ENCODE measurements around the gene CHRNE.

GRCh38 chr17:4887581-4887980 is 15.3 kb downstream of the CHRNE start:
- TF ChIP-seq, protein P1, sequence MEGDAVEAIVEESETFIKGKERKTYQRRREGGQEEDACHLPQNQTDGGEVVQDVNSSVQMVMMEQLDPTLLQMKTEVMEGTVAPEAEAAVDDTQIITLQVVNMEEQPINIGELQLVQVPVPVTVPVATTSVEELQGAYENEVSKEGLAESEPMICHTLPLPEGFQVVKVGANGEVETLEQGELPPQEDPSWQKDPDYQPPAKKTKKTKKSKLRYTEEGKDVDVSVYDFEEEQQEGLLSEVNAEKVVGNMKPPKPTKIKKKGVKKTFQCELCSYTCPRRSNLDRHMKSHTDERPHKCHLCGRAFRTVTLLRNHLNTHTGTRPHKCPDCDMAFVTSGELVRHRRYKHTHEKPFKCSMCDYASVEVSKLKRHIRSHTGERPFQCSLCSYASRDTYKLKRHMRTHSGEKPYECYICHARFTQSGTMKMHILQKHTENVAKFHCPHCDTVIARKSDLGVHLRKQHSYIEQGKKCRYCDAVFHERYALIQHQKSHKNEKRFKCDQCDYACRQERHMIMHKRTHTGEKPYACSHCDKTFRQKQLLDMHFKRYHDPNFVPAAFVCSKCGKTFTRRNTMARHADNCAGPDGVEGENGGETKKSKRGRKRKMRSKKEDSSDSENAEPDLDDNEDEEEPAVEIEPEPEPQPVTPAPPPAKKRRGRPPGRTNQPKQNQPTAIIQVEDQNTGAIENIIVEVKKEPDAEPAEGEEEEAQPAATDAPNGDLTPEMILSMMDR (IDR thresholded peaks at IDR 0.05; ENCODE audit: low read depth, low read length, poor library complexity, severe bottlenecking), result no peak
- TF ChIP-seq EZH2phosphoT487 (IDR thresholded peaks at IDR 0.05; ENCODE audit: borderline replicate concordance, low read length), result no peak

All from DOHH2 (cell line).